ENCODE results near the gene SERBP1. TPM values are rescaled to one million over a fixed set of nuclear protein-coding genes. Genes with fewer than 3 reads are reported as not detected.
"Not testable (repeated sequence)": the region's sequence is repeated elsewhere in the genome, so short reads cannot be mapped to it uniquely, and the experiment has no call there.

SERBP1 gene
- total RNA-seq, 1 experiment from 2014 or later, result 312 TPM

GRCh38 chr1:67451815-67452214, 21.6 kb upstream of the SERBP1 start:
- no peaks in the 10 kb centered on the region for H3K9me3 ChIP-seq (ENCODE audit: insufficient read depth, low read depth)
- BruUV-seq (replicated peaks), result no TSS peak
- no peak overlapping the region for H3K4me2 ChIP-seq
- intact Hi-C loops (cut with micrococcal nuclease; ENCODE audit: unreplicated experiment), result no loop called here
- no peaks in the 10 kb centered on the region for H3K36me3 ChIP-seq (ENCODE audit: low read depth)
- H3K4me1 ChIP-seq (replicated peaks; ENCODE audit: insufficient read depth), result no peaks in the 10 kb centered on the region
- H3K27me3 ChIP-seq (ENCODE audit: insufficient read depth, low read depth), result no peaks in the 10 kb centered on the region
- TF ChIP-seq EZH2 (IDR thresholded peaks at IDR 0.05; ENCODE audit: low read depth), result no peak
- TF ChIP-seq CTCF (conservative IDR thresholded peaks at IDR 0.05), result no peak
- H3F3A ChIP-seq (ENCODE audit: insufficient read depth, low read depth), result no peaks in the 10 kb centered on the region
- H3K79me2 ChIP-seq (ENCODE audit: low read depth), result no peaks in the 10 kb centered on the region
- H2AFZ ChIP-seq, result no peak overlapping the region
- DNase-seq, result no peak
- H3K9me2 ChIP-seq (ENCODE audit: insufficient read depth), result 0 out of 2 replicates have a peak, but pooled peaks cover 3% of the 10 kb centered on the region
- no peak overlapping the region for H3K4me3 ChIP-seq
- CTCF ChIA-PET, result no interaction called here
- no peak overlapping the region for H3K27ac ChIP-seq
- POLR2A ChIA-PET (ENCODE audit: unreplicated experiment), result interaction anchor here (0.6 kb wide), 2 partner anchors 193 to 240 kb away, joined by 3 to 4 read pairs; no protein-coding TSS in a partner anchor
- no peaks in the 10 kb centered on the region for H4K20me1 ChIP-seq (ENCODE audit: insufficient read depth)

DNA sequence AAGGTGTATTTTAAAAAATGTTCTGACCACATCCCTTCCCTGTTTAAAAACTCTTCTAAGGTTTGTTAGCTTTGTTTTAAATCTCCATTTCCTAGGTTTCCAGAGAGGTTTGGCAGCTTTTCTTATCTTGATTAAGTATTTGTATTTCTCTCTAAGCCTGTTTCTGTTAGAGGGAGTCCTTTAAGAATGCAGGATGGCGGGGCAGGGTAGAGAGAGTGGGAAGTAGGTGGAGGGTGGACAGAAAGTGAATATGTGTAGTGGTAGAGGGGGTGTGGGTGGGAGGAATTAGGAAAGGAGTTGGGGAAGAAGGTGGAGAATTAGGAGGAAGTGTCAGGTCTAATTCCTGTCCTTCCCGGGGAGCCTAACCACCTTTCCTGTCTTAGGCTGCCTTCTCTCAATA, 21.2 kb upstream of the SERBP1 start:
- H3K79me2 ChIP-seq (ENCODE audit: low read depth), result no peaks in the 10 kb centered on the region
- H3K4me1 ChIP-seq (replicated peaks; ENCODE audit: insufficient read depth), result no peaks in the 10 kb centered on the region
- no TSS peak for BruUV-seq (replicated peaks)
- no peaks in the 10 kb centered on the region for H3F3A ChIP-seq (ENCODE audit: insufficient read depth, low read depth)
- H3K27ac ChIP-seq, result no peak overlapping the region
- intact Hi-C loops (cut with micrococcal nuclease; ENCODE audit: unreplicated experiment), result no loop called here
- no peaks in the 10 kb centered on the region for H3K36me3 ChIP-seq (ENCODE audit: low read depth)
- H3K4me2 ChIP-seq, result no peak overlapping the region
- no peaks in the 10 kb centered on the region for H4K20me1 ChIP-seq (ENCODE audit: insufficient read depth)
- no peaks in the 10 kb centered on the region for H3K27me3 ChIP-seq (ENCODE audit: insufficient read depth, low read depth)
- TF ChIP-seq EZH2 (IDR thresholded peaks at IDR 0.05; ENCODE audit: low read depth) (no peak), CTCF (conservative IDR thresholded peaks at IDR 0.05) (no peak)
- H3K9me3 ChIP-seq (ENCODE audit: insufficient read depth, low read depth), result no peaks in the 10 kb centered on the region
- ChIA-PET CTCF (no interaction called here), POLR2A (ENCODE audit: unreplicated experiment) (no interaction called here)
- H3K4me3 ChIP-seq, result no peak overlapping the region
- H2AFZ ChIP-seq, result no peak overlapping the region
- H3K9me2 ChIP-seq (ENCODE audit: insufficient read depth), result 0 out of 2 replicates have a peak, but pooled peaks cover 3% of the 10 kb centered on the region
- no peak for DNase-seq

GRCh38 chr1:67446893-67447292, 16.7 kb upstream of the SERBP1 start:
- Histone ChIP-seq H3K79me2 (ENCODE audit: low read depth) (no peaks in the 10 kb centered on the region), H3K4me1 (replicated peaks; ENCODE audit: insufficient read depth) (no peaks in the 10 kb centered on the region), H3F3A (ENCODE audit: insufficient read depth, low read depth) (no peaks in the 10 kb centered on the region), H3K36me3 (ENCODE audit: low read depth) (no peaks in the 10 kb centered on the region), H2AFZ (no peak overlapping the region), H3K9me3 (ENCODE audit: insufficient read depth, low read depth) (no peaks in the 10 kb centered on the region), H3K4me3 (no peak overlapping the region), H3K4me2 (no peak overlapping the region), H3K9me2 (ENCODE audit: insufficient read depth) (no peaks in the 10 kb centered on the region), H4K20me1 (ENCODE audit: insufficient read depth) (no peaks in the 10 kb centered on the region), H3K27ac (no peak overlapping the region), H3K27me3 (ENCODE audit: insufficient read depth, low read depth) (no peaks in the 10 kb centered on the region)
- no peak for DNase-seq
- ChIA-PET CTCF (no interaction called here), POLR2A (ENCODE audit: unreplicated experiment) (no interaction called here)
- intact Hi-C loops (cut with micrococcal nuclease; ENCODE audit: unreplicated experiment), result no loop called here
- no peak for TF ChIP-seq CTCF (conservative IDR thresholded peaks at IDR 0.05)
- TF ChIP-seq EZH2 (IDR thresholded peaks at IDR 0.05; ENCODE audit: low read depth), result no peak
- BruUV-seq (replicated peaks), result no TSS peak

- H3K9me3 ChIP-seq (ENCODE audit: insufficient read depth, low read depth); H3K4me3 ChIP-seq; H3K27me3 ChIP-seq (ENCODE audit: insufficient read depth, low read depth); H3K4me2 ChIP-seq; H2AFZ ChIP-seq; H3K36me3 ChIP-seq (ENCODE audit: low read depth); H3K9me2 ChIP-seq (ENCODE audit: insufficient read depth); H3K27ac ChIP-seq; intact Hi-C loops (cut with micrococcal nuclease; ENCODE audit: unreplicated experiment); DNase-seq; H3K4me1 ChIP-seq (replicated peaks; ENCODE audit: insufficient read depth); H3K79me2 ChIP-seq (ENCODE audit: low read depth); H3F3A ChIP-seq (ENCODE audit: insufficient read depth, low read depth); H4K20me1 ChIP-seq (ENCODE audit: insufficient read depth); POLR2A ChIA-PET (ENCODE audit: unreplicated experiment); BruUV-seq (replicated peaks): not testable (repeated sequence)
- CTCF ChIA-PET, result interaction anchor here (0.6 to 0.7 kb wide), 2 partner anchors 10 to 55 kb away, joined by 4 to 5 read pairs; no protein-coding TSS in a partner anchor
These were observed 15.8 kb upstream of the SERBP1 start for GRCh38 chr1:67446014-67446413.
